ENCODE measurements around the gene TMEM63C.

- TF ChIP-seq CTCF (IDR thresholded peaks at IDR 0.05) (no peak), POLR2AphosphoS5 (IDR thresholded peaks at IDR 0.05) (no peak), EP300 (IDR thresholded peaks at IDR 0.05) (no peak)
Measured at GRCh38 chr14:77265561-77266335, 84.2 kb downstream of the TMEM63C start.
